Measurements from ENCODE around the gene GLCCI1. TPM values are rescaled to one million over a fixed set of nuclear protein-coding genes. Genes with fewer than 3 reads are reported as not detected.

The GLCCI1 gene
- total and polyA plus RNA-seq, 4 donors: 25.5 to 45.3 (median 37.9) TPM

DNA sequence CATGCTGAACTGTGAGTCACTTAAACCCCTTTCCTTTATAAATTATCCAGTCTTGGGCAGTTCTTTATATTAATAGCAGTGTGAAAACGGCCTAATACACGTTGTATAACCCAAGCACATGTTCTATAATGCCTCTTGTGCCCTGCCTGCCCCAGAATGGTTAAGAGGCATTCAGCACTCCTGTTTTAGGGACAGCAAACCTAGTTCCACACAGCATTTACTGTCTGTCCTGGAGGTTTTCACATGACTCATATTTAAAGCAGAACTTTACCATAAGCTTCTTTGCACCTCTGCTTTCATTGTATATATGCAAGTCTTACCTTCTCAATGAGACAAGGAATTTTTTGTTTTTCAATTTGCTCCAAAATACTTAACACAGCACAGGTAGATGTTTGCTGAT lies 148.6 kb downstream of the GLCCI1 start:
- Histone ChIP-seq H3K27ac (ENCODE audit: low read depth, low read length) (no peak overlapping the region), H3K36me3 (ENCODE audit: control insufficient read depth, insufficient read depth, low read length) (peaks cover 2% of the 10 kb centered on the region), H3K27me3 (ENCODE audit: control insufficient read depth, insufficient read depth, low read length) (no peaks in the 10 kb centered on the region), H3K4me1 (ENCODE audit: control insufficient read depth, insufficient read depth, low read length) (no peaks in the 10 kb centered on the region), H3K9me3 (ENCODE audit: control insufficient read depth, insufficient read depth, low read length) (no peaks in the 10 kb centered on the region), H3K4me3 (ENCODE audit: low read depth, low read length) (no peak overlapping the region)
- 83% methylated on average over 2 of the region's 2 CpGs for WGBS (ENCODE audit: insufficient coverage)
- DNase-seq (ENCODE audit: low read depth in 4 of 6, low spot score in 6 of 6): no peak

DNA sequence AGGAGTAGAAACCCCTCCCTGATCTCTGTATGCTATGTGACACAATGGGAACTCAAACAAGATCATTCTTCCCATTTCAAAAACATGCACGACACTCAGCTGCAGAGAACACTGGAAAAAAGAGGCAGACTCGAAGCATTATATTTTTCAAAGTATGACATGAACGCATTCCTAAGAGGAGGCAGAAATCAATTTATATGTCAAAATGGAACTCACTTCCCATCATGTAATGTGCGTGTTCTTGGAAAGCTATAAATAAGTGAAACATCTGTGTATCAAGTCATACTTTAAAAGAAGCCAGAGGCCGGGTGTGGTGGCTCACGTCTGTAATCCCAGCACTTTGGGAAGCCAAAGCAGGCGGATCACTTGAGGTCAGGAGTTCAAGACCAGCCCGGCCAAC lies 150.7 kb downstream of the GLCCI1 start:
- Histone ChIP-seq H3K4me1 (ENCODE audit: control insufficient read depth, insufficient read depth, low read length) (no peaks in the 10 kb centered on the region), H3K9me3 (ENCODE audit: control insufficient read depth, insufficient read depth, low read length) (no peaks in the 10 kb centered on the region), H3K27ac (ENCODE audit: low read depth, low read length) (no peak overlapping the region), H3K36me3 (ENCODE audit: control insufficient read depth, insufficient read depth, low read length) (peaks cover 2% of the 10 kb centered on the region), H3K27me3 (ENCODE audit: control insufficient read depth, insufficient read depth, low read length) (no peaks in the 10 kb centered on the region), H3K4me3 (ENCODE audit: low read depth, low read length) (no peak overlapping the region)
- DNase-seq (ENCODE audit: low read depth in 4 of 6, low spot score in 6 of 6): no peak
- WGBS (ENCODE audit: insufficient coverage): 89% methylated on average over 4 of the region's 8 CpGs

DNA sequence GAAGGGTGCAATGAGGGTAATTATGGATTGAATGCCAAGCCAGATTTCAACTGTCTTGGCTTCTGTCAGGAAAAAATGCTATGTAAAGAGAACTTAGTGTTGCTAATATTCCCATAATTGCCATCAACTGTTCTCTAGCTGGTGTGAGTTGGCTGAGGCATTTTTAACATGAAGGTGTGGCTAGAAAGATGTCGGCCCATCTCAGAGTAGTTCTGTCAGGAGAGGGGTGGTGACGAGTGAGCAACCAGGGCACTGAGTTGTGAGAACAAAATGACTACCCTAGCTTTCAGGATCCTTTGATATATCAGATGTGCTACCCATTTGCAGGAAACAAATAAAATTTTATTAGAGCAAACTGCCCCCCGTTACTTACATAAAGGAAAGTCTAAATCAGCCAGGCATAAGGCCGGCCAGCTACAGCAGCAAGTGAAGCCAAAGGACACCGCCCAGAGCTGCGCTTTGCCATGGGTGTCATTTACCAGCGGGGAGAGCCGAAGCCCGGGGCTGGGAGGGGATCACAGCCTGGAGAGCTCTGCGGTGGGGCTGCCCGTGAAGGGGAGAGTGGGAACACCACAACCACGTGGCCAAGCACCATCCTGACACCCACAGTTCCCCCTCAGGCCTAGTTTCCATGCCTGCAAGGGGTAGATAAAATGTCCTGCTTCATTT lies 151.9 kb downstream of the GLCCI1 start:
- H3K4me1 ChIP-seq (ENCODE audit: control insufficient read depth, insufficient read depth, low read length): no peaks in the 10 kb centered on the region
- DNase-seq (ENCODE audit: low read depth in 4 of 6, low spot score in 6 of 6): peak in 1 of 6 donors; percentile 8
- H3K9me3 ChIP-seq (ENCODE audit: control insufficient read depth, insufficient read depth, low read length): no peaks in the 10 kb centered on the region
- H3K27me3 ChIP-seq (ENCODE audit: control insufficient read depth, insufficient read depth, low read length): no peaks in the 10 kb centered on the region
- no peak overlapping the region for H3K4me3 ChIP-seq (ENCODE audit: low read depth, low read length)
- no peak overlapping the region for H3K27ac ChIP-seq (ENCODE audit: low read depth, low read length)
- peaks cover 2% of the 10 kb centered on the region for H3K36me3 ChIP-seq (ENCODE audit: control insufficient read depth, insufficient read depth, low read length)
- 88% methylated on average over 6 of the region's 12 CpGs for WGBS (ENCODE audit: insufficient coverage)

DNA sequence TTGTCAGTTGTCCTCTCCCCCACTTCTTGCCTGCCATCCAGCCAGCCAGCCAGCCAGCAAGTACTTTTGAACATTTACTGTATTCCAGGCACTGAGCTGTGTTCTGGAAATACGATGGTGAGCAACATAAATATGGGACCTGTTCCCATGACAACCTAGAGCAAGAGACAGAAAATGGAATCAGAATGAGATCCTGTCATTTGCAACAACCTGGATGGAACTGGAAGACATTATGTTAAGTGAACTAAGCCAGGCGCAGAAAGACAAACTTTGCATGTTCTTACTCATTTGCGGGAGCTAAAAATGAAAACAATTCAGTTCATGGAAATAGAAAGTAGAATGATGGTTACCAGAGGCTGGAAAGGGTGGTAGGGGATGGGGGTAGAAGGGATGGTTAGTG lies 152.6 kb downstream of the GLCCI1 start:
- H3K9me3 ChIP-seq (ENCODE audit: control insufficient read depth, insufficient read depth, low read length): no peaks in the 10 kb centered on the region
- no peak overlapping the region for H3K27ac ChIP-seq (ENCODE audit: low read depth, low read length)
- H3K27me3 ChIP-seq (ENCODE audit: control insufficient read depth, insufficient read depth, low read length): no peaks in the 10 kb centered on the region
- no peak overlapping the region for H3K4me3 ChIP-seq (ENCODE audit: low read depth, low read length)
- peak in 2 of 6 donors; percentile 21 to 57 for DNase-seq (ENCODE audit: low read depth in 4 of 6, low spot score in 6 of 6)
- WGBS (ENCODE audit: insufficient coverage): 50% methylated on average over 3 of the region's 3 CpGs
- peaks cover 2% of the 10 kb centered on the region for H3K36me3 ChIP-seq (ENCODE audit: control insufficient read depth, insufficient read depth, low read length)
- H3K4me1 ChIP-seq (ENCODE audit: control insufficient read depth, insufficient read depth, low read length): no peaks in the 10 kb centered on the region

DNA sequence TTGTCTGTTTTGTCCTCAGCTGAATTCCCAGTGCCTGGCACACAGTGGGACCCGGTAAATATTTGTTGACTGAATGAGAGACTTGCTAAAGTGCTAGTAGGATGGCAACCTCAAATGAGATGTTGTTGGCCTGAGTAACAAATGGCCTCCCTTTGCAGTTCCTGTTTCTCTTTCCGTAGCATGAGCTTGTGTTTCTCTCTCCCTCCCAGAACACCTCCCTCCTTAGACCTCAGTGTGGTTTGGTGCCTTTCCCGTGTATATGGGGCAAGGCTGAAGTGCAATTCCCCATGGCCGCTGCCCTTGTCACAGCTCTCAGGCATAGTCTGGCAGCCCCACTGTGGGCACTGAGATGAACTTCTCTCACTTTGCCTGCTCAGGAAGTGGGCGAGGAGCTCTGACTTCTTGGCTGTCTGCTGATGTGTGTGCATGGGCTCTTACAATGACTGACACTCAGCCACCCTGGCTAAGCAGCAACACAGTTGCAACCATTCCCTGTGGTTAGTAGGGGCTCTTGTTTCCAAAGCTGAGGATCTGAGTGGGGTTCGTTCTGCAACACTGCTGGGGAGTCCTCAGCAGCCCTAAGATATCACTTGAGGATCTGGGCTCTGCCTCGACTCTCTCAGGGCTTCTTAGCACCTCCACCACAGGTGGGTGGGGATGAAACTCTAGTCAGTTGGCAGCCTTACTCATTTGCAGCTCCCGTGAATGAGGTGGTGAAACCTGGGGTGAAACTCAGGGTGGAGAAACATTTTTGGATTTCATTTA lies 157.3 kb downstream of the GLCCI1 start:
- 95% methylated on average over 5 of the region's 8 CpGs for WGBS (ENCODE audit: insufficient coverage)
- DNase-seq (ENCODE audit: low read depth in 4 of 6, low spot score in 6 of 6): no peak
- Histone ChIP-seq H3K4me1 (ENCODE audit: control insufficient read depth, insufficient read depth, low read length) (no peaks in the 10 kb centered on the region), H3K4me3 (ENCODE audit: low read depth, low read length) (no peak overlapping the region), H3K36me3 (ENCODE audit: control insufficient read depth, insufficient read depth, low read length) (peaks cover 3% of the 10 kb centered on the region), H3K27ac (ENCODE audit: low read depth, low read length) (no peak overlapping the region), H3K27me3 (ENCODE audit: control insufficient read depth, insufficient read depth, low read length) (no peaks in the 10 kb centered on the region), H3K9me3 (ENCODE audit: control insufficient read depth, insufficient read depth, low read length) (no peaks in the 10 kb centered on the region)

DNA sequence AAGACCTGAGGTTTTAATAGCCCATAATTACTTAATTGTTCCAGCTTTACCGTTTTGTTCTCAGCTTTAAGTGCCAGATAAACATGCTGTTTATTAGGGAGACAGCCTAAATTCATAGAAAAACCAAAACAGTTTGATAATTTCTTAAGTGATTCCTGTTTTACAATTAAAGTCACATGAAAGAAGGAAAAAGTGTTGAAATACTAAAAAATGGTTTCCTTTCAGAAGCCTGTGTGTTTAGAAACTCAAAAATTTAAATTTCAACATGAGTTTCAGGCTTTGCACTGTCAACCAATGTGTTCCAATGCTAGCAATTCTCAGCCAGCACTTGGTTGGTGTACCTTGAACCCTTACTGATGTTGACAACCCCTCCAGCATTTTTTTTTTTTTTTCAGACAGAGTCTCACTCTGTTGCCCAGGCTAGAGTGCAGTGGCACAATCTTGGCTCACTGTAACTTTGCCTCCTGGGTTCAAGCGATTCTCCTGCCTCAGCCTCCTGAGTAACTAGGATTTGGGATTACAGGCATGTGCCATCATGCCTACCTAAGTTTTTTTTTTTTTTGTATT lies 158.1 kb downstream of the GLCCI1 start:
- Histone ChIP-seq H3K36me3 (ENCODE audit: control insufficient read depth, insufficient read depth, low read length) (peaks cover 3% of the 10 kb centered on the region), H3K9me3 (ENCODE audit: control insufficient read depth, insufficient read depth, low read length) (no peaks in the 10 kb centered on the region), H3K27me3 (ENCODE audit: control insufficient read depth, insufficient read depth, low read length) (no peaks in the 10 kb centered on the region), H3K4me1 (ENCODE audit: control insufficient read depth, insufficient read depth, low read length) (no peaks in the 10 kb centered on the region), H3K4me3 (ENCODE audit: low read depth, low read length) (no peak overlapping the region), H3K27ac (ENCODE audit: low read depth, low read length) (no peak overlapping the region)
- 100% methylated on average over 1 of the region's 2 CpGs for WGBS (ENCODE audit: insufficient coverage)
- no peak for DNase-seq (ENCODE audit: low read depth in 4 of 6, low spot score in 6 of 6)

DNA sequence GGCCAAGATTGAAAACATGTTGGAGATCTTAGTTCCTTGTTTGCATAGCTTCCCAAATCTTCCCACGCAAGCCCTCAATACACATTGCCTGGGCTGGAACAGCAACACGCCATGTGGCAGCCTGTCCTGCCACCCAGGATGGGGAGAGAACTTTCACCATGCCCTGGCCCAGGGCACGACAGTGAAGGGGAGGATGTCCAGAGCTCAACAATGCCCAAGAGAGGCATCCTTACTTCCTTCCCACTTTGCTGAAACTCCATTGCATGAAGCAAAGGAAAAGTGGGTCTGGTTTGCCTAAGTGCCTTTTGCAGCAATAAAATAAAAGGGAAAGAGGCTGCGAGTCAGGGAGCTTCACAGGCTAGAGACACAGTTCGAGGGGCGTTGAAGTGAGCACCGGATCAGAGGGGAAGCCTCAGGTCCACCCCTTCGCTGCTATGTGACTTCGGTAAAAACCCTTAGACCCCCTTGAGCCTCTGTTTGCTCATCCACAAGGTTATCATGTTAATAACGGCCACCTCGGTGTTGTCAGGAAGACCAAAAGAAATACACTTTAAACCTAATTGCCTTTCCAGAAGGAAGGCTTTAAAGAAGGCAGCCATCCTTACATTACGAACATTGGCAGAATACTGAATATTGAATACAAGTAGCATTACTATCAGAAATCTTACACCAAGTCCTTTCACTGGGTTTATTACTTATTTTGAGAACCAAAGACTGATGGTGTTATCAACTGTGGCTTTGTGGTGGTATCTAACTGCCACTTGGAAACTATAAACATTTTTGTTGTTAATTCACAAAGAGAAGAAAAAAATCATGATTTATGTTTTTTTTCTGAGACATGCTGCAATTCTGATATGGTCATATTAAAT lies 160.1 kb downstream of the GLCCI1 start:
- Histone ChIP-seq H3K36me3 (ENCODE audit: control insufficient read depth, insufficient read depth, low read length) (peaks cover 3% of the 10 kb centered on the region), H3K27me3 (ENCODE audit: control insufficient read depth, insufficient read depth, low read length) (no peaks in the 10 kb centered on the region), H3K9me3 (ENCODE audit: control insufficient read depth, insufficient read depth, low read length) (no peaks in the 10 kb centered on the region), H3K27ac (ENCODE audit: low read depth, low read length) (no peak overlapping the region), H3K4me3 (ENCODE audit: low read depth, low read length) (no peak overlapping the region), H3K4me1 (ENCODE audit: control insufficient read depth, insufficient read depth, low read length) (no peaks in the 10 kb centered on the region)
- 90% methylated on average over 11 of the region's 12 CpGs for WGBS (ENCODE audit: insufficient coverage)
- no peak for DNase-seq (ENCODE audit: low read depth in 4 of 6, low spot score in 6 of 6)

DNA sequence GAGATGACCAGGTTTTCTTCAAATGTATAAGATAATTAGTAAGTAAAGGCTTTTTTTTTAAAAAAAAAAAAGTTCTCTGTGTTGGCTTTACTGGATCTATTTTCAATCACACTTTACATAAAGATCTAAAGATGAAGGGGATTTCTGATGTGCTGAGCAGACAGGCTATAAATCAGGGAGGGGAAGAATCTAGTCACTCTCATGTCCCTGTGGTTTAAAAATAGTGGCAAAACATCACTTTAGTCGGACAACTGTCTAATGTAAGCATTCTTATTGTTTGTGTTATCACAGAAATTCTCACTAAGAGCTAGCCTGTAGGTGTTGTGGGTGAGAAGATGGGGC lies 160.7 kb downstream of the GLCCI1 start:
- peaks cover 3% of the 10 kb centered on the region for H3K36me3 ChIP-seq (ENCODE audit: control insufficient read depth, insufficient read depth, low read length)
- H3K9me3 ChIP-seq (ENCODE audit: control insufficient read depth, insufficient read depth, low read length): no peaks in the 10 kb centered on the region
- no peaks in the 10 kb centered on the region for H3K27me3 ChIP-seq (ENCODE audit: control insufficient read depth, insufficient read depth, low read length)
- DNase-seq (ENCODE audit: low read depth in 4 of 6, low spot score in 6 of 6): no peak
- no CpG with 5 or more reads among the region's 1 CpG for WGBS (ENCODE audit: insufficient coverage)
- no peaks in the 10 kb centered on the region for H3K4me1 ChIP-seq (ENCODE audit: control insufficient read depth, insufficient read depth, low read length)
- no peak overlapping the region for H3K27ac ChIP-seq (ENCODE audit: low read depth, low read length)
- H3K4me3 ChIP-seq (ENCODE audit: low read depth, low read length): no peak overlapping the region

DNA sequence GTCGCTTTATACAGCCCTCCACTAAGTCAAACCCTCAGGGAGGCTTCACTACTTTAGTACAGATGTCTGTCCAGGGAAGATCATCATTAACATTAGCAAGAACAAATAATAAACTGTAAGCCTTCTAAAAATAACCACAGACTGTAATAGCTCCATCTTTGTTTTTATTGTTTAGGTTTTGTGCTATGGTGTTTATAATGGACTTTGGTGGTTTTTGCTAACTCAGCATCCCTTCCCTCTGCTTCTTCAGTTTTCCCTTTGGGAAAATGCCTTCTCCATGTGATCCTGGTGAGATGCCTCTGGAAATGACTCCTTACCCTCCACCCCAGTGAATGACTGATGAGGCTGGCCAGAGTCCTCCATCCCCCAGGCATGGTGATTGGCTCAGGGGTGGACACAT lies 162.1 kb downstream of the GLCCI1 start:
- Histone ChIP-seq H3K4me1 (ENCODE audit: control insufficient read depth, insufficient read depth, low read length) (no peaks in the 10 kb centered on the region), H3K36me3 (ENCODE audit: control insufficient read depth, insufficient read depth, low read length) (peaks cover 3% of the 10 kb centered on the region), H3K9me3 (ENCODE audit: control insufficient read depth, insufficient read depth, low read length) (no peaks in the 10 kb centered on the region), H3K27ac (ENCODE audit: low read depth, low read length) (no peak overlapping the region), H3K27me3 (ENCODE audit: control insufficient read depth, insufficient read depth, low read length) (no peaks in the 10 kb centered on the region), H3K4me3 (ENCODE audit: low read depth, low read length) (no peak overlapping the region)
- no CpG with 5 or more reads among the region's 1 CpG for WGBS (ENCODE audit: insufficient coverage)
- DNase-seq (ENCODE audit: low read depth in 4 of 6, low spot score in 6 of 6): no peak

Data from spinal cord (tissue), 10 donors.